GM18867 (cell line): ENCODE results near the gene VASN.
A peak's percentile ranks its signal among the peaks of the same experiment; 100 is the strongest.

Experiments used
- ATAC-seq: cut with Tn5 transposase; IDR thresholded peaks from one replicate; pipeline ENCODE4 v1.9.1; 2021; ENCODE audit warnings: mild to moderate bottlenecking, moderate library complexity; ENCODE audit not compliant: unreplicated experiment

Gene VASN

GRCh38 chr16:4370570-4371356 lies 885 bp upstream of the VASN start:
- ATAC-seq = no peak

- peak; percentile 33 for ATAC-seq
Observed at GRCh38 chr16:4372001-4372577, 441 bp downstream of the VASN start.

GRCh38 chr16:4372578-4373355 lies 1.1 kb downstream of the VASN start:
- ATAC-seq = no peak

GRCh38 chr16:4373356-4373908 lies 1.8 kb downstream of the VASN start:
- ATAC-seq = no peak

- ATAC-seq = no peak
Observed at GRCh38 chr16:4373909-4374742, 2.5 kb downstream of the VASN start.

GRCh38 chr16:4375717-4376116 lies 4.1 kb downstream of the VASN start:
- ATAC-seq = no peak

GRCh38 chr16:4376126-4376892 lies 4.7 kb downstream of the VASN start:
- no peak for ATAC-seq

GRCh38 chr16:4376893-4377572 lies 5.4 kb downstream of the VASN start:
- ATAC-seq = no peak

- ATAC-seq = no peak
Observed at GRCh38 chr16:4377573-4378154, 6.0 kb downstream of the VASN start.

GRCh38 chr16:4378161-4378666 lies 6.6 kb downstream of the VASN start:
- no peak for ATAC-seq

- ATAC-seq = no peak
Observed at GRCh38 chr16:4378999-4379690, 7.5 kb downstream of the VASN start.

- no peak for ATAC-seq
Observed at GRCh38 chr16:4380119-4381063, 8.7 kb downstream of the VASN start.

GRCh38 chr16:4381072-4381934 lies 9.7 kb downstream of the VASN start:
- no peak for ATAC-seq

- ATAC-seq = no peak
Observed at GRCh38 chr16:4381935-4382794, 10.5 kb downstream of the VASN start.

GRCh38 chr16:4382795-4383357 lies 11.2 kb downstream of the VASN start:
- no peak for ATAC-seq
